HG03442 (cell line): ENCODE measurements around the gene NID1.

Source experiments
- ATAC-seq: cut with Tn5 transposase; IDR thresholded peaks from one replicate; pipeline ENCODE4 v1.9.1; 2021; ENCODE audit warnings: mild to moderate bottlenecking, moderate library complexity; ENCODE audit not compliant: unreplicated experiment

The NID1 gene

GRCh38 chr1:236064674-236065508, at the start of gene NID1:
Gene NID1, minus strand, starts transcription at chr1:236065090. Its CDS starts 11 bp downstream, at chr1:236065079.
- no peak for ATAC-seq

- ATAC-seq = no peak
These were observed 49.3 kb upstream of the NID1 start for GRCh38 chr1:236114076-236114747.

GRCh38 chr1:236113324-236114032, 48.6 kb upstream of the NID1 start:
- ATAC-seq = no peak

DNA sequence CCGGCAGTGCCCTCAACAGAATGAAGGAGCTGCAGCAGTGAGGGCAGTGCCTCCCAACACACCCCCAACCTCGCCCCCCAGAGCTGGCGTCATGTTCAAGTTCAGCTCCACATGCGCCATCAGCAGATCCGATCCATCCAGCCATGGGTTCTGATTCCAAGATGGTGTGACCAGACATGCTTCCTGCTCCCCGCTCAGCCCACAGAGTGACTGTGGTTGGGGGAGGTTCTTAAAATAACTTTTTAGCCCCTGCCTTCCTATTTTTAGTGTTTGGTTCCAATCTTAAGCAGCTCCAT, 47.4 kb upstream of the NID1 start:
- no peak for ATAC-seq

- ATAC-seq = no peak
These were observed 46.8 kb upstream of the NID1 start for GRCh38 chr1:236111527-236112331.

DNA sequence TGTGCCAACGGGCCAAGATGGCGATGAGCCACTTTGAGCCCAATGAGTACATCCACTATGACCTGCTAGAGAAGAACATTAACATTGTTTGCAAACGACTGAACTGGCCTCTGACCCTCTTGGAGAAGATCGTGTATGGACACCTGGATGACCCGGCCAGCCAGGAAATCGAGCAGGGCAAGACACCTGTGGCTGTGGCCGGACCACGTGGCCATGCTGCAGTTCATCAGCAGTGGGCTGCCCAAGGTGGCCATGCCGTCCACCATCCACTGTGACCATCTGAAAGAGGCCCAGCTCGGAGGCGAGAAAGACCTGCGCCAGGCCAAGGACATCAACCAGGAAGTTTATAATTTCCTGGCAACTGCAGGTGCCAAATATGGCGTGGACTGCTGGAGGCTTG, 45.2 kb upstream of the NID1 start:
- no peak for ATAC-seq

GRCh38 chr1:236108027-236108648, 43.2 kb upstream of the NID1 start:
- ATAC-seq = no peak

DNA sequence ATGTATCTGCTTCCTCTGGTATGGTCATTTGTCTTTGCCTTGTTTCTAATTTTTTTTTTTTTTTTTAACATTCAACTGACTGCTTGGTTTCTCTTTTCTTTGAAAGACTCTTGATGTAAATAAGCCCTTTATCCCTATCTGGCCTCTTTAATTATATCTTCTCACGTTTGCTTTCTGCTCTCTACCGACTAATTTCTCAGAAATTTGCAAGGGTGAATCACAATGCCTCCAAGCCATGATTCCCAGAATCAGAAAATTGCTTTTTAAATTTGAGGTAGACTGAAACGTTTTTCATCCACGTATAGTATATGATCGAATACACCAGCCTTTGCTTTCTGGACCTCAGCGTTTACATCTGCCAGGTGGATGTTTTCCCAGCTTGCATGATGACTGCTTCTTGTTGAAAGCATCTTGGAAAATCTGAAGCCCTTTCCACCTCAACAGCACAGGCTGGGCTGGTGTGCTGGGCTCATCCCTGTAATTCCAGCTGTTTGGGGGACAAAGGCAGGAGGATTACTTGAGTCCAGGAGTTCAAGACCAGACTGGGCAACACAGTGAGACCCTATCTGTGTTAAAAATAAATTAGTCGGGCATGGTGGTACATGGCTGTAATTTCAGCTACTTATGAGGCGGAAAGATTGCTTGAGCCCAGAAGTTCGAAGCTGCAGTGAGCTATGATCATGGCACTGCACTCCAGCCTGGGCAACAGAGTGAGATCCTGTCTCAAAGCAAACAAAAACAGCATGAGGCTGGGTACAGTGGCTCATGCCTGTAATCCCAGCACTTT, 42.4 kb upstream of the NID1 start:
- no peak for ATAC-seq

- ATAC-seq = no peak
These were observed 38.8 kb upstream of the NID1 start for GRCh38 chr1:236103646-236104218.

GRCh38 chr1:236103059-236103458, 38.2 kb upstream of the NID1 start:
- no peak for ATAC-seq

DNA sequence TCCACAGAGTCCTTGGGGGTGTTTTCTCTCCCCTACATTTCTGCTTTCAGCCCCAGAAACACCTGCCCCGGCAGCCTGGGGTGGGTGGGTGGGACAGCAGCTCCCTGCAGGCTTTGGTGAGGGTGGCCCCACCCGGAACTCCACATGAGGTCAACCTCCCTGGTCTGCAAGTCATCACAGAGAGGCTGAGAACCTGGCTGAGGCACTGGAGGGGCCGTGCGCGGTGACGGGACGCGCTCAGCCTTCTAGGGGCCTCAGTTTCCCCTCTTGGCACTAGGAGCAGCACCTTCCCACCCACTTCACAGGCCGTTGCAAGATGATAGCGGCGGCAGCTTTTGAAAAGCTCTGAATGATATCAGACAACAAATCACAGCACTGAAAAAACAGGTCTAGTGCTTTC, 37.7 kb upstream of the NID1 start:
- ATAC-seq = no peak

- ATAC-seq = no peak
These were observed 36.6 kb upstream of the NID1 start for GRCh38 chr1:236101233-236102200.

GRCh38 chr1:236100799-236101198, 35.9 kb upstream of the NID1 start:
- ATAC-seq = no peak

GRCh38 chr1:236099355-236099974, 34.6 kb upstream of the NID1 start:
- no peak for ATAC-seq

GRCh38 chr1:236098267-236098666, 33.4 kb upstream of the NID1 start:
- no peak for ATAC-seq

- ATAC-seq = peak; percentile 56
These were observed 32.0 kb upstream of the NID1 start for GRCh38 chr1:236096660-236097482.
